ENCODE measurements around the gene CLBA1. TPM values are rescaled to one million over a fixed set of nuclear protein-coding genes. Genes with fewer than 3 reads are reported as not detected.

CLBA1 gene
- polyA plus RNA-seq, 2 donors: 6.5 to 8.3 TPM

GRCh38 chr14:105011312-105011990 lies 25.9 kb downstream of the CLBA1 start:
- Histone ChIP-seq H3K9me3 (ENCODE audit: control insufficient read depth in 2 of 2, insufficient read depth in 1 of 2, low read depth in 1 of 2, low read length in 1 of 2) (no peaks in the 10 kb centered on the region), H3K4me1 (ENCODE audit: control insufficient read depth in 2 of 2, insufficient read depth in 2 of 2, low read length in 1 of 2) (peaks cover 7 to 22% of the 10 kb centered on the region in 2 donors), H3K36me3 (ENCODE audit: control insufficient read depth in 2 of 2, insufficient read depth in 2 of 2, low read length in 1 of 2) (peaks cover 9 to 29% of the 10 kb centered on the region in 2 donors), H3K4me3 (ENCODE audit: low read depth in 1 of 2, low read length in 2 of 2) (no peak overlapping the region), H3K27me3 (ENCODE audit: control insufficient read depth in 1 of 2, insufficient read depth in 2 of 2, low read length in 2 of 2) (no peaks in the 10 kb centered on the region), H3K27ac (ENCODE audit: low read depth in 2 of 2, low read length in 1 of 2) (no peak overlapping the region)
- WGBS, 2 donors: 83 to 85% methylated on average over 29 of the region's 29 CpGs

GRCh38 chr14:105012171-105012985 lies 26.8 kb downstream of the CLBA1 start:
- no peak overlapping the region for H3K4me3 ChIP-seq (ENCODE audit: low read depth in 1 of 2, low read length in 2 of 2)
- 51 to 69% methylated on average over 23 of the region's 23 CpGs for WGBS, 2 donors
- H3K36me3 ChIP-seq (ENCODE audit: control insufficient read depth in 2 of 2, insufficient read depth in 2 of 2, low read length in 1 of 2): peaks cover 9 to 25% of the 10 kb centered on the region in 2 donors
- H3K9me3 ChIP-seq (ENCODE audit: control insufficient read depth in 2 of 2, insufficient read depth in 1 of 2, low read depth in 1 of 2, low read length in 1 of 2): no peaks in the 10 kb centered on the region
- H3K4me1 ChIP-seq (ENCODE audit: control insufficient read depth in 2 of 2, insufficient read depth in 2 of 2, low read length in 1 of 2): peaks cover 7 to 24% of the 10 kb centered on the region in 2 donors
- no peaks in the 10 kb centered on the region for H3K27me3 ChIP-seq (ENCODE audit: control insufficient read depth in 1 of 2, insufficient read depth in 2 of 2, low read length in 2 of 2)
- H3K27ac ChIP-seq (ENCODE audit: low read depth in 2 of 2, low read length in 1 of 2): no peak overlapping the region

GRCh38 chr14:105013150-105013785 lies 27.7 kb downstream of the CLBA1 start:
- Histone ChIP-seq H3K4me3 (ENCODE audit: low read depth in 1 of 2, low read length in 2 of 2) (no peak overlapping the region), H3K9me3 (ENCODE audit: control insufficient read depth in 2 of 2, insufficient read depth in 1 of 2, low read depth in 1 of 2, low read length in 1 of 2) (no peaks in the 10 kb centered on the region), H3K27me3 (ENCODE audit: control insufficient read depth in 1 of 2, insufficient read depth in 2 of 2, low read length in 2 of 2) (no peaks in the 10 kb centered on the region), H3K4me1 (ENCODE audit: control insufficient read depth in 2 of 2, insufficient read depth in 2 of 2, low read length in 1 of 2) (peaks cover 7 to 24% of the 10 kb centered on the region in 2 donors), H3K27ac (ENCODE audit: low read depth in 2 of 2, low read length in 1 of 2) (no peak overlapping the region), H3K36me3 (ENCODE audit: control insufficient read depth in 2 of 2, insufficient read depth in 2 of 2, low read length in 1 of 2) (peaks cover 9 to 19% of the 10 kb centered on the region in 2 donors)
- 39 to 50% methylated on average over 8 of the region's 8 CpGs for WGBS, 2 donors

GRCh38 chr14:105014032-105014431 lies 28.4 kb downstream of the CLBA1 start:
- Histone ChIP-seq H3K27ac (ENCODE audit: low read depth in 2 of 2, low read length in 1 of 2) (no peak overlapping the region), H3K9me3 (ENCODE audit: control insufficient read depth in 2 of 2, insufficient read depth in 1 of 2, low read depth in 1 of 2, low read length in 1 of 2) (no peaks in the 10 kb centered on the region), H3K36me3 (ENCODE audit: control insufficient read depth in 2 of 2, insufficient read depth in 2 of 2, low read length in 1 of 2) (peaks cover 9 to 19% of the 10 kb centered on the region in 2 donors), H3K4me1 (ENCODE audit: control insufficient read depth in 2 of 2, insufficient read depth in 2 of 2, low read length in 1 of 2) (peaks cover 7 to 28% of the 10 kb centered on the region in 2 donors), H3K27me3 (ENCODE audit: control insufficient read depth in 1 of 2, insufficient read depth in 2 of 2, low read length in 2 of 2) (no peaks in the 10 kb centered on the region), H3K4me3 (ENCODE audit: low read depth in 1 of 2, low read length in 2 of 2) (no peak overlapping the region)
- WGBS, 2 donors: 78 to 83% methylated on average over 8 to 9 of the region's 9 CpGs

- 52 to 68% methylated on average over 4 of the region's 4 CpGs for WGBS, 2 donors
- Histone ChIP-seq H3K36me3 (ENCODE audit: control insufficient read depth in 2 of 2, insufficient read depth in 2 of 2, low read length in 1 of 2) (peaks cover 6 to 17% of the 10 kb centered on the region in 2 donors), H3K27ac (ENCODE audit: low read depth in 2 of 2, low read length in 1 of 2) (no peak overlapping the region)
Observed at GRCh38 chr14:105014631-105015030, 29.0 kb downstream of the CLBA1 start.

GRCh38 chr14:105015242-105015641 lies 29.7 kb downstream of the CLBA1 start:
- no peaks in the 10 kb centered on the region for H3K9me3 ChIP-seq (ENCODE audit: control insufficient read depth in 2 of 2, insufficient read depth in 1 of 2, low read depth in 1 of 2, low read length in 1 of 2)
- no peaks in the 10 kb centered on the region for H3K27me3 ChIP-seq (ENCODE audit: control insufficient read depth in 1 of 2, insufficient read depth in 2 of 2, low read length in 2 of 2)
- WGBS, 2 donors: 75 to 78% methylated on average over 9 of the region's 9 CpGs
- peak overlapping the region; percentile 42 to 55 for H3K27ac ChIP-seq (ENCODE audit: low read depth in 2 of 2, low read length in 1 of 2)
- H3K4me3 ChIP-seq (ENCODE audit: low read depth in 1 of 2, low read length in 2 of 2): no peak overlapping the region
- peaks cover 3 to 13% of the 10 kb centered on the region in 2 donors for H3K36me3 ChIP-seq (ENCODE audit: control insufficient read depth in 2 of 2, insufficient read depth in 2 of 2, low read length in 1 of 2)
- H3K4me1 ChIP-seq (ENCODE audit: control insufficient read depth in 2 of 2, insufficient read depth in 2 of 2, low read length in 1 of 2): peaks cover 7 to 31% of the 10 kb centered on the region in 2 donors

More at GRCh38 chr14:105014631-105015030, 29.0 kb downstream of the CLBA1 start:
- Histone ChIP-seq H3K27me3 (ENCODE audit: control insufficient read depth in 1 of 2, insufficient read depth in 2 of 2, low read length in 2 of 2) (no peaks in the 10 kb centered on the region), H3K4me1 (ENCODE audit: control insufficient read depth in 2 of 2, insufficient read depth in 2 of 2, low read length in 1 of 2) (peaks cover 7 to 31% of the 10 kb centered on the region in 2 donors), H3K4me3 (ENCODE audit: low read depth in 1 of 2, low read length in 2 of 2) (no peak overlapping the region), H3K9me3 (ENCODE audit: control insufficient read depth in 2 of 2, insufficient read depth in 1 of 2, low read depth in 1 of 2, low read length in 1 of 2) (no peaks in the 10 kb centered on the region)

GRCh38 chr14:105015905-105016304 lies 30.3 kb downstream of the CLBA1 start:
- WGBS, 2 donors: 56 to 58% methylated on average over 6 of the region's 6 CpGs
- Histone ChIP-seq H3K27ac (ENCODE audit: low read depth in 2 of 2, low read length in 1 of 2) (peak overlapping the region; percentile 77 to 80), H3K36me3 (ENCODE audit: control insufficient read depth in 2 of 2, insufficient read depth in 2 of 2, low read length in 1 of 2) (peaks cover 1 to 11% of the 10 kb centered on the region in 2 donors), H3K4me3 (ENCODE audit: low read depth in 1 of 2, low read length in 2 of 2) (no peak overlapping the region), H3K4me1 (ENCODE audit: control insufficient read depth in 2 of 2, insufficient read depth in 2 of 2, low read length in 1 of 2) (peaks cover 7 to 31% of the 10 kb centered on the region in 2 donors), H3K27me3 (ENCODE audit: control insufficient read depth in 1 of 2, insufficient read depth in 2 of 2, low read length in 2 of 2) (no peaks in the 10 kb centered on the region), H3K9me3 (ENCODE audit: control insufficient read depth in 2 of 2, insufficient read depth in 1 of 2, low read depth in 1 of 2, low read length in 1 of 2) (no peaks in the 10 kb centered on the region)

- Histone ChIP-seq H3K27ac (ENCODE audit: low read depth in 2 of 2, low read length in 1 of 2) (no peak overlapping the region), H3K4me3 (ENCODE audit: low read depth in 1 of 2, low read length in 2 of 2) (no peak overlapping the region), H3K4me1 (ENCODE audit: control insufficient read depth in 2 of 2, insufficient read depth in 2 of 2, low read length in 1 of 2) (peaks cover 2 to 19% of the 10 kb centered on the region in 2 donors)
Observed at GRCh38 chr14:105018414-105018813, 32.8 kb downstream of the CLBA1 start.

More at GRCh38 chr14:105018414-105018813, 32.8 kb downstream of the CLBA1 start:
- WGBS, 2 donors: 66 to 74% methylated on average over 4 of the region's 4 CpGs
- Histone ChIP-seq H3K9me3 (ENCODE audit: control insufficient read depth in 2 of 2, insufficient read depth in 1 of 2, low read depth in 1 of 2, low read length in 1 of 2) (no peaks in the 10 kb centered on the region), H3K27me3 (ENCODE audit: control insufficient read depth in 1 of 2, insufficient read depth in 2 of 2, low read length in 2 of 2) (no peaks in the 10 kb centered on the region), H3K36me3 (ENCODE audit: control insufficient read depth in 2 of 2, insufficient read depth in 2 of 2, low read length in 1 of 2) (peaks cover 0 to 2% of the 10 kb centered on the region in 2 donors)

All from esophagus (tissue), 2 donors.